NOMO-1 (cell line): ENCODE results near the gene CORIN.
"Not testable (repeated sequence)": the region's sequence is repeated elsewhere in the genome, so short reads cannot be mapped to it uniquely, and the experiment has no call there.

Experiments
- DNase-seq, 2 experiments: peaks; one replicate each; lab custom pipeline; 2025; ENCODE audit not compliant: unreplicated experiment in 2 of 2; lab: John Stamatoyannopoulos, UW

CORIN gene

DNA sequence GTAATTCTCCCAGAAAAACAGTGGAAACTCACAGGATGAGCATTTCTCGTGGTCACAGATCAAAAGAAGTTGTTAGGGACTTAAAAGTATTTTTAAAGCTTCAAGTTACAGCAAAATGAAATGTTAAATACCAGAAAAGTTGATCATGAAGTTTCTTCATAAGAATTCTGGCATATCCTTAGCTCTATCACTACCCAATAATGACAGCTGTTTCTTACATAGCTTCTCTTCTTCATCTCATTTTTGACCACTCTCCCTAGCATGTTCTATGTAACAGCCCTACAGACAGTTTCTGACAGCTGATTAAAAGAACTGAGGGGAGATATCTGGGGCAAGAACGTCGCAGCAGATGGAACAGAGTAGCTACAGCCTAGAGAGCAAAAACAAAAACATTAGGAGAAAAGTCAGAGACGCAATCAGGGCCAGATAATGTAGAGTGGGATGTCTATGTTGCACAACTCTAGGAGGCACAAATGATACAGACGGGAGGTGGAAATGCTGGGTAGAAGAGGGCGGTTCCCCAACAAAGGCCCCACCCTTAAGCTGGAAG lies 108.7 kb downstream of the CORIN start:
- DNase-seq, result no peak

DNA sequence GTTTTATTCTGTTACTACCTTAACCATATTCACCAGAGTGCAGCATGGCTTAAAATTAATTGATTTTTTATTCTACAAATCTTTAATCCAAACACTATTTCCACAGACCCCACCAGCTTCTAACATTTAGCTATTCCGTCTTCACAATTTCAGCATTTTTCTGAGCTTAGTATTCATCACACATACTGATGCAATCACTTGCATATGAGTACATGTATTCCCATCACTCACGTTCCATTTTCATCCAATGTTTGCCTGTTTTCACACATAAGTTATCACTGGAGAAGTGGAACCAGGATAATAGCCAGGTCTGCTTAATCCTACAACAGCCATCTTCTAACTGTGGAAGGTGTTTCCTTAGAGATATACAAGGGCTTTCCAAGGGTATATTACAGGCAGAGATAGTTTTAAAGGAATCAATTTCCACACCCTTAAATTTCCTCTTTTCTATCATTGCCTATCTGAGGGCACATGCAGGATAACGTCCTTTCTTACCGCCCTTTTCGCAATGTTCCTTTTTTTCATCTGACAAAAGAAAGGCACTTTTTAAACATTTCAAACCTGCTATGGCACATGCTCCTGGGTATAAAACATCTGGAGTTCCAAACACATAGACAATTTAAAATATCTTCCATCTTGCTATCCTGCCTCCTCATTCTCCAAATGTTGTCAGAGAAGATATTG lies 115.8 kb downstream of the CORIN start:
- DNase-seq, result peak; percentile 28 to 61

- no peak for DNase-seq
Measured at GRCh38 chr4:47721485-47721884, 116.4 kb downstream of the CORIN start.

- no peak for DNase-seq
Measured at GRCh38 chr4:47720787-47721186, 117.1 kb downstream of the CORIN start.

GRCh38 chr4:47719576-47719975 lies 118.3 kb downstream of the CORIN start:
- no peak for DNase-seq

DNA sequence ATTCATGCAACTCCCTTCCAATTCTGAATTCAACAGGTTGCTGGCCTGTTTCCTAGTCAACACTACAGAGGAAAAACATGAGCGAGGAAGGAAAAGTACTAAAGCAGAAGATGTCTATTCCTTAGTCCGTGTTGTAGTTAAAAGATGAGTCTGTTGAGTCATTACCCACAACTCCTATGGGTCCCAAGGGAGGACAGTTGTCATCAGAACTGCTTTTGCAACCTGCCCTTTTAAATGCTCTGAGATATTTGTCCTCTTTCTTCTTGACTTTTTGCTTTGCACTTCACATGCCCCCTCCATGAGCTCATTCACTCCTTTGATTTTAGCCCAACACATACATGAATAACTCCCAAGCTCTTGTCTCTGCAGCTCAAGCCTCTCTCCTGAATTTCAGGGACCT lies 119.2 kb downstream of the CORIN start:
- DNase-seq, result peak in 1 of 2 experiments; percentile 7

- DNase-seq, result no peak
Measured at GRCh38 chr4:47717188-47717587, 120.7 kb downstream of the CORIN start.

GRCh38 chr4:47715716-47716416 lies 122.0 kb downstream of the CORIN start:
- peak in 1 of 2 experiments; percentile 35 for DNase-seq

GRCh38 chr4:47714269-47714668 lies 123.6 kb downstream of the CORIN start:
- DNase-seq, result no peak

- no peak for DNase-seq
Measured at GRCh38 chr4:47713129-47713834, 124.6 kb downstream of the CORIN start.

DNA sequence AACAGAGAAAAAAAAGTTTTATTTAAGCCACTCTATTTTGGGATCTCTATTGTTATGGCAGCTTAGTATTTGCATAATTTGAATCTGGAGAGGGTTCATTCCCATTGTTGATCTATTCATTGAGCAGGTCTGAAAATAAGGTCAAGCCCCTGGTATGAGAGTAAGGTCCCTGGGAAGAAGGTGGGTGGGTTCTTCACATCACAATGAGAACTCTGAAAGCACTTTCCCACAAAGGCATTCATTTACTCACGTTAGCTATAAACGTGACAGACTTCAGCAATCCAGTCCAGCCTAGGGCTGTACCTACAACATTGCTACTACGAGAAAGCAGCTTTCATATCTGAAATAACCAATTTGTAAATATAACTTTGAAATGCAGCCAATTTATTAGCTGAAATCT lies 126.2 kb downstream of the CORIN start:
- DNase-seq, result no peak

DNA sequence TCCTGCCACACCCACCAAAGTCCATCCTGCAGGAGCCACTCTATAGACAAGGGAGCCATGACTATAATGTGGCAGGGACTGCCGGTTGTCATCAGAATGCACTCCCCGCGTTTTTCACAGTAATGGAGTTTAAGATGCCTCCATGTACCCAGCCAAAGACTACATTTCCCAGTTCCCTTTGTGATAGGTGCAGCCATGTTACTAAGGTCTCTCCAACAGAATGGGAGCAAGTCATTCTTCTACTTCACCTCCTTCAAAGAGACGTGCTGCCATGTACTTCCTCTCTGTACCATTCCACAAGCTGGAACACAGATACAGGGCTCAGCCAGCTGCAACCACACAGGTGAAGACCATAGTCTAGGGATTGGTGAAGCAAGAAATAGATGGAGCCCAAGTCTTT lies 126.7 kb downstream of the CORIN start:
- no peak for DNase-seq

- DNase-seq, result not testable (repeated sequence)
Measured at GRCh38 chr4:47706352-47706751, 131.5 kb downstream of the CORIN start.

- peak in 1 of 2 experiments; percentile 49 for DNase-seq
Measured at GRCh38 chr4:47705326-47705981, 132.4 kb downstream of the CORIN start.

- DNase-seq, result peak; percentile 11 to 53
Measured at GRCh38 chr4:47704693-47705325, 133.1 kb downstream of the CORIN start.

DNA sequence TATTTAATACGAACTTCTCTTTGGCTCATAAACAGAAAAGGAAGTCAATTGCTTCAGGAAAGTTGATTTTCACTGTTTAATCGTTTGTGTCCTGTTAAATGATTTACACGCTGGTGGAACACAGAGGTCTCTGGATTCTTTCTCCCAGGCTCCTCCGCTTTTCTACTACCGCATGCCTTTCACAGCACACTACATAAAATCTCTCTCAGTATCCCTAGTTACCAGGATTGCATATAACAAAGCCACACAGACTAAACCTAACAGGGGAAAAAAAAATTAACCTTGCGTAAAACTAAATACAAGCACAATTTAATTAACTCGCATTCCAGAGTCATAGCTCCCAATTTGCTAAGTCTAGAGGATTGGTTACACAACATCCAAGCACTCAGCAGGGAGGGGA lies 133.9 kb downstream of the CORIN start:
- DNase-seq, result no peak

DNA sequence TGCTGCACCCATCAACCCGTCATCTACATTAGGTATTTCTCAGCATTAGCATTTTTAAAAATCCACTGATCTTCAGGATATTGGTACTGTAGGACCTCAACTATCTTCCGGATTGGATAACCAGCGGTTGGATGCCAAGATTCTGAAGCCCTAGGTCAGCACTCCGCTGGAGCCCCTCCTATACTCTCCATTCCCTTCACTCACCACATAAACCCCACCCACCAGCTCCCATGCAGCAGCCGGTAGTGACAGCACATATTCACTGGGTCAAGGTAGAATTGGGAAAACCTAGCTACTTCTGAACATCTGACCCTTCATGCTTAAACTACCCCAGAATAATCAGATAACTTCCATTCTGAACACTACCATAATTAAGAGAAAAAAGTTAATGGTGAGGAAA lies 134.9 kb downstream of the CORIN start:
- no peak for DNase-seq

- no peak for DNase-seq
Measured at GRCh38 chr4:47701286-47701685, 136.6 kb downstream of the CORIN start.

- no peak for DNase-seq
Measured at GRCh38 chr4:47698837-47699236, 139.0 kb downstream of the CORIN start.

DNA sequence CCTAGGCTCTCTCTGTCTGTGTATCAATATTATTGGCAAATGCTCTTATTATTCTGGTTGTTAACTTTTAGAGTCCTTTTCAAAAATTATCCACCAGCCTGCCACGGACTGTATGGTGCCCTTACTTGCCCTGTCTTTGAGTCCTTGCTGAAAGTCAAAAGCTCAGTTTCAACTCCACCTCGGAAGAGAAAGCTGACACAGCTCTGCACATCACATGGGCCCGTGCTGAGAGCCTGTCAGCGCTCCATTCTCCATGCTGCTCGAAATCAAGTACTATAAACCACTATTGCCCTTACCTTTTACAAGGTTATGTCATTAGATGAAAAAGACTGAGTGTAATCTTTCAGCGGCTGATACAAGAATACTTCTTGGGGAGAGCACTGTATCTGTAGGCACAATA lies 141.0 kb downstream of the CORIN start:
- DNase-seq, result no peak

GRCh38 chr4:47695260-47695659 lies 142.6 kb downstream of the CORIN start:
- DNase-seq, result no peak
